ENCODE results near the gene ARHGEF6.

DNA sequence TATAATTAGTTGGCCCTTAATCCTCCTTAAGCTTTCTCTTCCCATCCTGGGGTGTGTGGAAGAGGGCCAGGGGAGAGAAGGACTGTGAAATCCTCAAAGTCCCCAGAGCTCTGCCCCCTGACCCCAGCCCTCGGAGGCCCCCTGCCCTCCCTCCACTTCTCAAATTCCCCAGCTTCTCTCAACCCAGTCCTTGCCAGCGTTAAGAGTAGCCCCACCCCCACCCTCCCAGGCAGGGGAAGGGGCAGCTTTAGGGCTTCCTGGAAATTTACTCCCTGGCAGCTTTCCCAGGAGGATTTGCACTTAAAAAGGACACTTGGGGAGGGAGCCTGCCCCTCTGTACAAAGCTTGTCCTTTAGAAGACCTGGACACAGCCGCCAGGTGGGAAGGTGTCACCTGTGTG lies 144.6 kb downstream of the ARHGEF6 start:
- TF ChIP-seq, protein P1, sequence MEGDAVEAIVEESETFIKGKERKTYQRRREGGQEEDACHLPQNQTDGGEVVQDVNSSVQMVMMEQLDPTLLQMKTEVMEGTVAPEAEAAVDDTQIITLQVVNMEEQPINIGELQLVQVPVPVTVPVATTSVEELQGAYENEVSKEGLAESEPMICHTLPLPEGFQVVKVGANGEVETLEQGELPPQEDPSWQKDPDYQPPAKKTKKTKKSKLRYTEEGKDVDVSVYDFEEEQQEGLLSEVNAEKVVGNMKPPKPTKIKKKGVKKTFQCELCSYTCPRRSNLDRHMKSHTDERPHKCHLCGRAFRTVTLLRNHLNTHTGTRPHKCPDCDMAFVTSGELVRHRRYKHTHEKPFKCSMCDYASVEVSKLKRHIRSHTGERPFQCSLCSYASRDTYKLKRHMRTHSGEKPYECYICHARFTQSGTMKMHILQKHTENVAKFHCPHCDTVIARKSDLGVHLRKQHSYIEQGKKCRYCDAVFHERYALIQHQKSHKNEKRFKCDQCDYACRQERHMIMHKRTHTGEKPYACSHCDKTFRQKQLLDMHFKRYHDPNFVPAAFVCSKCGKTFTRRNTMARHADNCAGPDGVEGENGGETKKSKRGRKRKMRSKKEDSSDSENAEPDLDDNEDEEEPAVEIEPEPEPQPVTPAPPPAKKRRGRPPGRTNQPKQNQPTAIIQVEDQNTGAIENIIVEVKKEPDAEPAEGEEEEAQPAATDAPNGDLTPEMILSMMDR (IDR thresholded peaks at IDR 0.05), result no peak
- no peak for TF ChIP-seq POLR2AphosphoS5 (IDR thresholded peaks at IDR 0.05; ENCODE audit: insufficient read depth in 1 of 2, low read depth in 1 of 2)

Measured in vagina (tissue), 2 donors.